CD14-positive monocyte (primary cell): ENCODE measurements around the gene CRIM1. TPM values are rescaled to one million over a fixed set of nuclear protein-coding genes. Genes with fewer than 3 reads are reported as not detected.
A peak's percentile ranks its signal among the peaks of the same experiment; 100 is the strongest.

Source experiments
- DNase-seq, 3 donors: peaks; one replicate each; pipeline ENCODE4 v3.0.0-alpha.2; 2011 to 2022
- H2AFZ ChIP-seq: 2 replicates; pipeline ENCODE4 v1.6.0; 2012; ENCODE audit warnings: mild to moderate bottlenecking, low read depth, low read length, inconsistent platforms; ENCODE audit not compliant: insufficient read depth, poor library complexity, severe bottlenecking
- H3K27ac ChIP-seq, 2 donors: 1 replicate in 1 of 2; 2 replicates in 1 of 2; pipeline ENCODE4 v1.5.1; 2012 to 2013; ENCODE audit warnings: low read length in 2 of 2, control low read depth in 1 of 2, inconsistent platforms in 1 of 2, low read depth in 1 of 2, mild to moderate bottlenecking in 1 of 2
- H3K27me3 ChIP-seq, 2 donors: one replicate each; pipeline versions ENCODE4 v1.6.0 to v1.6.1; 2011 to 2013; ENCODE audit warnings: low read length in 2 of 2; ENCODE audit not compliant: control insufficient read depth in 2 of 2, insufficient read depth in 2 of 2
- H3K36me3 ChIP-seq, 2 donors: replicated peaks in 1 of 2; 1 replicate in 1 of 2; 2 replicates in 1 of 2; pipeline versions ENCODE4 v1.5.1 to v1.6.1; 2012 to 2013; ENCODE audit warnings: low read length in 2 of 2, control low read depth in 1 of 2, inconsistent platforms in 1 of 2, mild to moderate bottlenecking in 1 of 2; ENCODE audit not compliant: insufficient read depth in 2 of 2, control insufficient read depth in 1 of 2
- H3K4me1 ChIP-seq, 2 donors: 1 replicate in 1 of 2; 2 replicates in 1 of 2; pipeline versions ENCODE4 v1.5.1 to v1.6.1; 2012 to 2013; ENCODE audit warnings: low read length in 2 of 2, control low read depth in 1 of 2, inconsistent platforms in 1 of 2, mild to moderate bottlenecking in 1 of 2, moderate library complexity in 1 of 2; ENCODE audit not compliant: insufficient read depth in 2 of 2, control insufficient read depth in 1 of 2
- H3K4me2 ChIP-seq: replicated peaks from 2 replicates; pipeline ENCODE3; 2012; ENCODE audit warnings: low read length, moderate library complexity, mild to moderate bottlenecking; ENCODE audit not compliant: poor library complexity, severe bottlenecking; ENCODE audit errors: extremely low read depth
- H3K4me3 ChIP-seq, 3 experiments: fragments of 200-600 bp in 1 of 3; sonication (generic) in 1 of 3; replicated peaks in 1 of 3; 1 replicate in 2 of 3; 2 replicates in 1 of 3; pipeline ENCODE4 v1.5.1; 2011 to 2013; ENCODE audit warnings: low read length in 3 of 3, mild to moderate bottlenecking in 3 of 3, control low read depth in 2 of 3, low read depth in 2 of 3, inconsistent platforms in 1 of 3, moderate library complexity in 1 of 3
- H3K79me2 ChIP-seq: 2 replicates; pipeline ENCODE4 v1.6.0; 2012; ENCODE audit warnings: mild to moderate bottlenecking, control low read depth, inconsistent platforms, low read length, moderate library complexity; ENCODE audit not compliant: insufficient read depth
- H3K9ac ChIP-seq: 2 replicates; pipeline ENCODE4 v1.6.0; 2017; ENCODE audit warnings: low read length, mild to moderate bottlenecking; ENCODE audit not compliant: insufficient read depth, poor library complexity, severe bottlenecking
- H3K9me3 ChIP-seq, 2 donors: replicated peaks in 1 of 2; 1 replicate in 1 of 2; 2 replicates in 1 of 2; pipeline versions ENCODE4 v1.5.1 to v1.6.1; 2012 to 2013; ENCODE audit warnings: low read length in 2 of 2, control low read depth in 1 of 2; ENCODE audit not compliant: control insufficient read depth in 1 of 2, insufficient read depth in 1 of 2
- H4K20me1 ChIP-seq: 2 replicates; pipeline ENCODE4 v1.6.0; 2012; ENCODE audit warnings: mild to moderate bottlenecking, low read length, control low read depth, moderate library complexity; ENCODE audit not compliant: insufficient read depth
- H3K27ac Mint-ChIP-seq, 7 donors: one replicate each; pipeline ENCODE4 v1.8.0; 2020; ENCODE audit warnings: mild to moderate bottlenecking in 7 of 7, mixed read lengths in 7 of 7, moderate library complexity in 6 of 7, inconsistent platforms in 2 of 7
- H3K27me3 Mint-ChIP-seq, 3 donors: one replicate each; pipeline ENCODE4 v1.8.0; 2021 to 2022; ENCODE audit warnings: low read depth in 3 of 3, mild to moderate bottlenecking in 3 of 3, mixed read lengths in 3 of 3, moderate library complexity in 3 of 3, inconsistent platforms in 1 of 3
- H3K36me3 Mint-ChIP-seq, 2 donors: one replicate each; pipeline ENCODE4 v1.8.0; 2020; ENCODE audit warnings: mixed read lengths in 2 of 2, inconsistent platforms in 1 of 2, mild to moderate bottlenecking in 1 of 2
- H3K4me1 Mint-ChIP-seq: one replicate; pipeline ENCODE4 v1.8.0; 2020; ENCODE audit warnings: mild to moderate bottlenecking, mixed read lengths
- H3K4me3 Mint-ChIP-seq, 2 donors: one replicate each; pipeline ENCODE4 v1.8.0; 2020; ENCODE audit warnings: mild to moderate bottlenecking in 2 of 2, mixed read lengths in 2 of 2, moderate library complexity in 1 of 2
- H3K9me3 Mint-ChIP-seq, 7 donors: one replicate each; pipeline ENCODE4 v1.8.0; 2020 to 2022; ENCODE audit warnings: mixed read lengths in 7 of 7, mild to moderate bottlenecking in 6 of 7, moderate library complexity in 6 of 7, inconsistent platforms in 2 of 7
- WGBS: methylation state at CpG from one replicate; pipeline ENCODE4 v1.1.5; 2013; ENCODE audit warnings: missing lambda C conversion rate; ENCODE audit not compliant: insufficient coverage; 5-methylcytosine and 5-hydroxymethylcytosine counted together
- intact Hi-C, 2 donors: fragments of 100-400 bp; cut with micrococcal nuclease; formaldehyde crosslinking; loops; one replicate each; pipeline versions ENCODE4 v1.15.0 to v1.15.1; 2023
- polyA plus RNA-seq, 3 donors: library from polyadenylated mRNA; depleted of rRNA in 1 of 3; unstranded in 2 of 3; stranded (reverse) in 1 of 3; fragments of 300-500 nt in 2 of 3; fragments of >200 nt in 1 of 3; fragmentation: Illumina TruSeq in 2 of 3; gene quantifications; 1 replicate in 2 of 3; 2 replicates in 1 of 3; pipeline ENCODE4 v1.2.3, GENCODE V29; 2012 to 2021
- TF ChIP-seq, protein P1 (sequence below): fragments of 200-600 bp; IDR thresholded peaks from one replicate; pipeline ENCODE4 v1.8.0; 2022; ENCODE audit warnings: antibody characterized with exemption, mild to moderate bottlenecking

CRIM1 gene
- polyA plus RNA-seq, 3 donors: 0.08 to 0.27 TPM; not detected in 1

DNA sequence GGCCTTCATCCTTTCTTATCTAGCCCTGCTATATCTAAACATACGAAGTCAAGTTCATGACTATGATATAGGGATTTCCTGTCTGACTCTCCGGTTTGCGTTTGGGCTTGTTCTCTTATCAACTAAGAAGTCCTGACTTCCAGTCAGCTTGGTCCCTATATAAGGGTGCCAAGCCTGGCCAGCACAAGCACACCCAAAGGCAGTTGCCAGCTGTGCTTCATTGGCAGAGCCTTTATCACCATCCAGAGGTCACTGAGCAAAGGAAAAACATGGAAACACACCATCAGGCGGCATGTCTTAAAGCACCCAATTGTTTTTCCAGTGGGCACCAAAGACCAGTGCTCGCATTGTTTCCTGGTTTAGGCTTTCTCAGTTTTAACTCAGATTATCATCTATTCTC, 169.7 kb downstream of the CRIM1 start:
- Histone ChIP-seq H3K9me3 (no peaks in the 10 kb centered on the region), H3K36me3 (no peaks in the 10 kb centered on the region), H3K4me1 (no peaks in the 10 kb centered on the region), H3K4me2 (no peak overlapping the region), H3K27me3 (no peaks in the 10 kb centered on the region), H3K4me3 (no peak overlapping the region), H3K79me2 (no peaks in the 10 kb centered on the region), H4K20me1 (no peaks in the 10 kb centered on the region), H2AFZ (no peak overlapping the region), H3K27ac (no peak overlapping the region), H3K9ac (no peak overlapping the region)
- peaks cover 8% of the 10 kb centered on the region for H3K4me1 Mint-ChIP-seq
- 100% methylated on average over 4 of the region's 5 CpGs for WGBS
- peaks cover 23 to 34% of the 10 kb centered on the region in 2 donors for H3K36me3 Mint-ChIP-seq
- H3K9me3 Mint-ChIP-seq: peaks cover 0 to 1% (median 0%) of the 10 kb centered on the region in 7 donors
- H3K4me3 Mint-ChIP-seq: no peak overlapping the region
- H3K27me3 Mint-ChIP-seq: no peaks in the 10 kb centered on the region
- H3K27ac Mint-ChIP-seq: peak overlapping the region in 1 of 7 donors; percentile 24
- no peak for DNase-seq
- intact Hi-C loops: no loop called here
- TF ChIP-seq, protein P1, sequence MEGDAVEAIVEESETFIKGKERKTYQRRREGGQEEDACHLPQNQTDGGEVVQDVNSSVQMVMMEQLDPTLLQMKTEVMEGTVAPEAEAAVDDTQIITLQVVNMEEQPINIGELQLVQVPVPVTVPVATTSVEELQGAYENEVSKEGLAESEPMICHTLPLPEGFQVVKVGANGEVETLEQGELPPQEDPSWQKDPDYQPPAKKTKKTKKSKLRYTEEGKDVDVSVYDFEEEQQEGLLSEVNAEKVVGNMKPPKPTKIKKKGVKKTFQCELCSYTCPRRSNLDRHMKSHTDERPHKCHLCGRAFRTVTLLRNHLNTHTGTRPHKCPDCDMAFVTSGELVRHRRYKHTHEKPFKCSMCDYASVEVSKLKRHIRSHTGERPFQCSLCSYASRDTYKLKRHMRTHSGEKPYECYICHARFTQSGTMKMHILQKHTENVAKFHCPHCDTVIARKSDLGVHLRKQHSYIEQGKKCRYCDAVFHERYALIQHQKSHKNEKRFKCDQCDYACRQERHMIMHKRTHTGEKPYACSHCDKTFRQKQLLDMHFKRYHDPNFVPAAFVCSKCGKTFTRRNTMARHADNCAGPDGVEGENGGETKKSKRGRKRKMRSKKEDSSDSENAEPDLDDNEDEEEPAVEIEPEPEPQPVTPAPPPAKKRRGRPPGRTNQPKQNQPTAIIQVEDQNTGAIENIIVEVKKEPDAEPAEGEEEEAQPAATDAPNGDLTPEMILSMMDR: no peak

DNA sequence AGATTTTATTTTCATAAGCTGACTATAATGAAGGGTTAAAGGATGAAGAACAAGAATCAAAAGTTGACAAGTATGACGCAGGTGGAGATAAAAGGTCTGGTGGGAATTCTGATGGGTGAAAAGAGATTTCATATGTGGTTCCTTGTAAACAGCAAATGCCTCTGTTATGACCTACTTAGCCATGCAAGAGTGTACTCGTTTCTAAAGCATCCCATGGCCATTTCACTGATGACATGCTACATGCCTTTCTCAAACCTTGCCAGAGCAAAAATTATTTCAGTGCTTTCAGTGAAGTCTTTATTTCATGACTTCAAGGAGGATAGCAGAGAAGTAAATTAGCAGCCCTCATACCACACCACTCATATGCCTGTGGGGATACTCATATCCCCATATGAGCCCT, 170.6 kb downstream of the CRIM1 start:
- H2AFZ ChIP-seq: no peak overlapping the region
- no peaks in the 10 kb centered on the region for H4K20me1 ChIP-seq
- intact Hi-C loops: no loop called here
- peaks cover 22 to 33% of the 10 kb centered on the region in 2 donors for H3K36me3 Mint-ChIP-seq
- TF ChIP-seq, protein P1: no peak
- peaks cover 0 to 1% (median 0%) of the 10 kb centered on the region in 7 donors for H3K9me3 Mint-ChIP-seq
- H3K4me3 ChIP-seq: no peak overlapping the region
- peaks cover 6 to 7% of the 10 kb centered on the region in 2 donors for H3K4me1 ChIP-seq
- no peak overlapping the region for H3K4me2 ChIP-seq
- 95% methylated on average over 2 of the region's 2 CpGs for WGBS
- no peaks in the 10 kb centered on the region for H3K27me3 Mint-ChIP-seq
- no peaks in the 10 kb centered on the region for H3K9me3 ChIP-seq
- no peaks in the 10 kb centered on the region for H3K36me3 ChIP-seq
- no peak overlapping the region for H3K27ac ChIP-seq
- H3K9ac ChIP-seq: no peak overlapping the region
- no peaks in the 10 kb centered on the region for H3K27me3 ChIP-seq
- DNase-seq: no peak
- no peak overlapping the region for H3K4me3 Mint-ChIP-seq
- H3K27ac Mint-ChIP-seq: no peak overlapping the region
- H3K4me1 Mint-ChIP-seq: peaks cover 11% of the 10 kb centered on the region
- H3K79me2 ChIP-seq: no peaks in the 10 kb centered on the region
